BE2C (cell line): ENCODE data around the gene HINFP.

Experiments used
- DNase-seq: peaks from one replicate; pipeline ENCODE4 v3.0.0-alpha.2; 2020
- H3K27me3 ChIP-seq: fragments of 250-450 bp; sonication (Bioruptor Pico); 2 replicates; pipeline ENCODE4 v1.5.1; 2020; ENCODE audit warnings: mild to moderate bottlenecking
- H3K36me3 ChIP-seq: fragments of 250-450 bp; sonication (Bioruptor Pico); 2 replicates; pipeline ENCODE4 v1.5.1; 2020; ENCODE audit warnings: mild to moderate bottlenecking
- H3K4me1 ChIP-seq: fragments of 250-450 bp; sonication (Bioruptor Pico); 2 replicates; pipeline ENCODE4 v1.5.1; 2020
- H3K4me3 ChIP-seq: 2 replicates; pipeline ENCODE4 v1.5.1; 2011; ENCODE audit warnings: low read depth, low read length
- H3K9me3 ChIP-seq: fragments of 250-450 bp; sonication (Bioruptor Pico); 2 replicates; pipeline ENCODE4 v1.5.1; 2020
- CTCF ChIP-seq: IDR thresholded peaks from 2 replicates; pipeline ENCODE4 v1.5.1; 2012; ENCODE audit warnings: mild to moderate bottlenecking, low read depth, low read length

The HINFP gene

GRCh38 chr11:119110439-119110838, 10.9 kb upstream of the HINFP start:
- DNase-seq: no peak
- no peaks in the 10 kb centered on the region for H3K27me3 ChIP-seq
- peaks cover 12% of the 10 kb centered on the region for H3K4me1 ChIP-seq
- TF ChIP-seq CTCF: no peak
- H3K9me3 ChIP-seq: no peaks in the 10 kb centered on the region
- H3K36me3 ChIP-seq: peaks cover 29% of the 10 kb centered on the region
- no peak overlapping the region for H3K4me3 ChIP-seq

GRCh38 chr11:119111361-119111925, 9.9 kb upstream of the HINFP start:
- H3K4me3 ChIP-seq: no peak overlapping the region
- H3K4me1 ChIP-seq: peaks cover 8% of the 10 kb centered on the region
- no peak for DNase-seq
- peaks cover 31% of the 10 kb centered on the region for H3K36me3 ChIP-seq
- no peaks in the 10 kb centered on the region for H3K27me3 ChIP-seq
- H3K9me3 ChIP-seq: no peaks in the 10 kb centered on the region
- TF ChIP-seq CTCF: no peak

- H3K4me1 ChIP-seq: peaks cover 6% of the 10 kb centered on the region; the same call in 1 of the 2 replicates
- H3K9me3 ChIP-seq: no peaks in the 10 kb centered on the region
- no peak overlapping the region for H3K4me3 ChIP-seq
- no peaks in the 10 kb centered on the region for H3K27me3 ChIP-seq
- TF ChIP-seq CTCF: no peak
- no peak for DNase-seq
- H3K36me3 ChIP-seq: peaks cover 31% of the 10 kb centered on the region
These were observed 8.9 kb upstream of the HINFP start for GRCh38 chr11:119112314-119113020.

- Histone ChIP-seq H3K27me3 (no peaks in the 10 kb centered on the region), H3K9me3 (no peaks in the 10 kb centered on the region), H3K36me3 (peaks cover 31% of the 10 kb centered on the region), H3K4me3 (no peak overlapping the region), H3K4me1 (peaks cover 2% of the 10 kb centered on the region; the same call in 1 of the 2 replicates)
- no peak for TF ChIP-seq CTCF
- no peak for DNase-seq
These were observed 7.7 kb upstream of the HINFP start for GRCh38 chr11:119113716-119114115.

GRCh38 chr11:119114351-119114750, 7.0 kb upstream of the HINFP start:
- Histone ChIP-seq H3K36me3 (peaks cover 31% of the 10 kb centered on the region), H3K4me3 (no peak overlapping the region), H3K27me3 (no peaks in the 10 kb centered on the region), H3K4me1 (no peaks in the 10 kb centered on the region), H3K9me3 (no peaks in the 10 kb centered on the region)
- TF ChIP-seq CTCF: no peak
- no peak for DNase-seq
